ENCODE data around the gene PHLDA3. TPM values are rescaled to one million over a fixed set of nuclear protein-coding genes. Genes with fewer than 3 reads are reported as not detected.
A peak's percentile ranks its signal among the peaks of the same experiment; 100 is the strongest.

PHLDA3 gene
- total and polyA plus RNA-seq, 7 donors: 3.2 to 135 (median 93.4) TPM

- no peaks in the 10 kb centered on the region for H3K27me3 ChIP-seq
- no peaks in the 10 kb centered on the region for H3K36me3 ChIP-seq
- TF ChIP-seq, protein P1, sequence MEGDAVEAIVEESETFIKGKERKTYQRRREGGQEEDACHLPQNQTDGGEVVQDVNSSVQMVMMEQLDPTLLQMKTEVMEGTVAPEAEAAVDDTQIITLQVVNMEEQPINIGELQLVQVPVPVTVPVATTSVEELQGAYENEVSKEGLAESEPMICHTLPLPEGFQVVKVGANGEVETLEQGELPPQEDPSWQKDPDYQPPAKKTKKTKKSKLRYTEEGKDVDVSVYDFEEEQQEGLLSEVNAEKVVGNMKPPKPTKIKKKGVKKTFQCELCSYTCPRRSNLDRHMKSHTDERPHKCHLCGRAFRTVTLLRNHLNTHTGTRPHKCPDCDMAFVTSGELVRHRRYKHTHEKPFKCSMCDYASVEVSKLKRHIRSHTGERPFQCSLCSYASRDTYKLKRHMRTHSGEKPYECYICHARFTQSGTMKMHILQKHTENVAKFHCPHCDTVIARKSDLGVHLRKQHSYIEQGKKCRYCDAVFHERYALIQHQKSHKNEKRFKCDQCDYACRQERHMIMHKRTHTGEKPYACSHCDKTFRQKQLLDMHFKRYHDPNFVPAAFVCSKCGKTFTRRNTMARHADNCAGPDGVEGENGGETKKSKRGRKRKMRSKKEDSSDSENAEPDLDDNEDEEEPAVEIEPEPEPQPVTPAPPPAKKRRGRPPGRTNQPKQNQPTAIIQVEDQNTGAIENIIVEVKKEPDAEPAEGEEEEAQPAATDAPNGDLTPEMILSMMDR (IDR thresholded peaks at IDR 0.05): no peak
- TF ChIP-seq POLR2AphosphoS5 (IDR thresholded peaks at IDR 0.05): no peak
- no peak for TF ChIP-seq EP300 (IDR thresholded peaks at IDR 0.05)
- TF ChIP-seq POLR2A (IDR thresholded peaks at IDR 0.05): no peak
- peaks cover 0 to 29% (median 21%) of the 10 kb centered on the region in 4 donors for H3K4me1 ChIP-seq
- H3K27ac ChIP-seq: no peak overlapping the region
- intact Hi-C loops (cut with DNase I): no loop called here
- H3K4me3 ChIP-seq: no peak overlapping the region
- WGBS, 2 donors: 91 to 96% methylated on average over 1 of the region's 1 CpG
- DNase-seq: no peak
- no peaks in the 10 kb centered on the region for H3K9me3 ChIP-seq
Observed at GRCh38 chr1:201515895-201516294, 46.9 kb upstream of the PHLDA3 start.

- WGBS, 2 donors: 42 to 81% methylated on average over 9 of the region's 9 CpGs
- Histone ChIP-seq H3K27ac (no peak overlapping the region), H3K4me1 (peaks cover 0 to 32% (median 21%) of the 10 kb centered on the region in 4 donors), H3K27me3 (no peaks in the 10 kb centered on the region), H3K9me3 (no peaks in the 10 kb centered on the region), H3K36me3 (no peaks in the 10 kb centered on the region), H3K4me3 (no peak overlapping the region)
- intact Hi-C loops (cut with DNase I): no loop called here
- TF ChIP-seq, protein P1 (IDR thresholded peaks at IDR 0.05): no peak
- TF ChIP-seq POLR2AphosphoS5 (IDR thresholded peaks at IDR 0.05) (no peak), POLR2A (IDR thresholded peaks at IDR 0.05) (no peak), EP300 (IDR thresholded peaks at IDR 0.05) (no peak)
- DNase-seq: peak; percentile 19
Observed at GRCh38 chr1:201515062-201515750, 46.2 kb upstream of the PHLDA3 start.

- intact Hi-C loops (cut with DNase I): loop anchor here (5.0 kb wide), 1 partner anchor 262 kb away; no protein-coding TSS in a partner anchor
- 90 to 96% methylated on average over 2 of the region's 2 CpGs for WGBS, 2 donors
Observed at GRCh38 chr1:201514466-201514865, 45.5 kb upstream of the PHLDA3 start.

DNA sequence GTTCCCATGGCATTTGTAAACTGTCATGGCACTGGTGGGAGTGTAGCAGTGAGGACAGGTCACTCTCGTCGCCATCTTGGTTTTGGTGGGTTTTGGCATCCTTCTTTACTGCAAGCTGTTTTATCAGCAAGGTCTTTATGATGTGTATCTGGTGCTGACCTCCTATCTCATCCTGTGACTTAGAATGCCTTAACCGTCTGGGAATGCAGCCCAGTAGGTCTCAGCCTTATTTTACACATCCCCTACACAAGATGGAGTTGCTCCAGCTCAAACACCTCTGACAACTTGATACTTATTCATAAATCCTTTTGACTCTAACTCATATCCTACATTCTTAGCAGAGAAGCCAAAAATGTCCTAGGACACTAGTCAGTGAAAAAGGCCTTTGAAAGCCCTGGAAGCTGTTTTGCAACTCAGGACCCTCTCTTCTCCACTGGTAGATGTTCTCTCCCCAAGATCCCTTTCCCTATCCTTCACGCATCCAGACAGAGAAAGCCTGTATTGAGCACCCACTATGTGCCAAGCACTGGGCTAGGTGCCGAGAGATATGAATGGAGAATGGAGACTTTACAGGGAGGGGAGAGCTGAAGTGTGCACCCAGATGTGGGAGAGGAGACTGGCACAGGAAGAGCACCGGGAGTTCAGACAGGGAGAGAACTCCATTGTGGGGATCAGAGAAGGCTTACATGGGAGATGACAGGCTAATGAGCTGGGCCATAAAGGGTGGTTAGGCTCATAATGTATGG is 44.7 kb upstream of the PHLDA3 start:
- Histone ChIP-seq H3K27me3 (no peaks in the 10 kb centered on the region), H3K9me3 (no peaks in the 10 kb centered on the region), H3K4me1 (peaks cover 0 to 44% (median 28%) of the 10 kb centered on the region in 4 donors), H3K4me3 (no peak overlapping the region), H3K27ac (peak overlapping the region; percentile 81 to 98 (median 93)), H3K36me3 (no peaks in the 10 kb centered on the region)
- intact Hi-C loops (cut with DNase I): loop anchor here (1.0 to 5.0 kb wide), 4 partner anchors 31 to 261 kb away; no protein-coding TSS in a partner anchor
- 96% methylated on average over 6 of the region's 6 CpGs for WGBS, 2 donors
- TF ChIP-seq POLR2AphosphoS5 (IDR thresholded peaks at IDR 0.05) (no peak), EP300 (IDR thresholded peaks at IDR 0.05) (no peak), POLR2A (IDR thresholded peaks at IDR 0.05) (no peak)
- TF ChIP-seq, protein P1 (IDR thresholded peaks at IDR 0.05): no peak
- peak; percentile 55 for DNase-seq

More at GRCh38 chr1:201514466-201514865, 45.5 kb upstream of the PHLDA3 start:
- no peaks in the 10 kb centered on the region for H3K9me3 ChIP-seq
- no peak overlapping the region for H3K27ac ChIP-seq
- peaks cover 0 to 36% (median 21%) of the 10 kb centered on the region in 4 donors for H3K4me1 ChIP-seq
- TF ChIP-seq, protein P1 (IDR thresholded peaks at IDR 0.05): no peak
- TF ChIP-seq POLR2A (IDR thresholded peaks at IDR 0.05) (no peak), EP300 (IDR thresholded peaks at IDR 0.05) (no peak), POLR2AphosphoS5 (IDR thresholded peaks at IDR 0.05) (no peak)
- no peaks in the 10 kb centered on the region for H3K36me3 ChIP-seq
- no peak overlapping the region for H3K4me3 ChIP-seq
- peak; percentile 34 for DNase-seq
- H3K27me3 ChIP-seq: no peaks in the 10 kb centered on the region

Measured in sigmoid colon (tissue), 7 donors.